OCI-LY7 (cell line): Measurements from ENCODE around the gene SLC16A12.

Experiments used
- CTCF ChIP-seq: fragments of 200-600 bp; sonication (generic); conservative IDR thresholded peaks from 2 replicates; pipeline ENCODE4 v1.5.1; 2014; ENCODE audit warnings: mild to moderate bottlenecking, antibody characterized with exemption, low read length, moderate library complexity, mixed read lengths
- EZH2phosphoT487 ChIP-seq: fragments of 200-600 bp; sonication (generic); IDR thresholded peaks from 2 replicates; pipeline ENCODE4 v1.6.1; 2018; ENCODE audit warnings: low read depth, borderline replicate concordance, mild to moderate bottlenecking, mixed run types, antibody characterized with exemption, low read length, moderate library complexity, mixed read lengths

GRCh38 chr10:89521368-89521767, 14.0 kb downstream of the SLC16A12 start:
- TF ChIP-seq CTCF (no peak), EZH2phosphoT487 (no peak)
